ENCODE data around the gene VTN.

- TF ChIP-seq POLR2AphosphoS5 (IDR thresholded peaks at IDR 0.05; ENCODE audit: low read depth, low read length) (no peak), TAF1 (IDR thresholded peaks at IDR 0.05; ENCODE audit: borderline replicate concordance, low read depth, low read length) (no peak), POLR2A (IDR thresholded peaks at IDR 0.05; ENCODE audit: low read depth, low read length) (no peak)
Measured at GRCh38 chr17:28416703-28417311, 46.7 kb upstream of the VTN start.
